GM21390 (cell line): Measurements from ENCODE around the gene FDPS.
"Not testable (repeated sequence)": the region's sequence is repeated elsewhere in the genome, so short reads cannot be mapped to it uniquely, and the experiment has no call there.

Experiments
- ATAC-seq: cut with Tn5 transposase; IDR thresholded peaks from one replicate; pipeline ENCODE4 v1.9.1; 2021; ENCODE audit not compliant: unreplicated experiment

FDPS gene

DNA sequence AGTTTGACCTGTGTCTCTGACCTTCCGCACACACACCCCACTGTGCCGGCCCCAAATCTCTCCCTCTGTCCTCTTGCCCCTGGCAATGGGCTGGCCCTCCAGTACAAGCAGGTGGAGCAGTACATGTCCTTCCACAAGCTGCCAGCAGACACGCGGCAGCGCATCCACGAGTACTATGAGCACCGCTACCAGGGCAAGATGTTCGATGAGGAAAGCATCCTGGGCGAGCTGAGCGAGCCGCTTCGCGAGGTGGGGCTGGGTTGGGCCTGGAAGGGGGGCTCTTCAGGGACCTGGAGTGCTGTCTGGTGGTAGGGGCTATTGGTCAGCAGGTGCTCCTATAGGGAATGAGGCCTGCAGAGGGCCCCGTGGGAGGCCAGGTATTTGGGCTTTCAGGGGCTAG lies 23.6 kb upstream of the FDPS start:
- no peak for ATAC-seq

DNA sequence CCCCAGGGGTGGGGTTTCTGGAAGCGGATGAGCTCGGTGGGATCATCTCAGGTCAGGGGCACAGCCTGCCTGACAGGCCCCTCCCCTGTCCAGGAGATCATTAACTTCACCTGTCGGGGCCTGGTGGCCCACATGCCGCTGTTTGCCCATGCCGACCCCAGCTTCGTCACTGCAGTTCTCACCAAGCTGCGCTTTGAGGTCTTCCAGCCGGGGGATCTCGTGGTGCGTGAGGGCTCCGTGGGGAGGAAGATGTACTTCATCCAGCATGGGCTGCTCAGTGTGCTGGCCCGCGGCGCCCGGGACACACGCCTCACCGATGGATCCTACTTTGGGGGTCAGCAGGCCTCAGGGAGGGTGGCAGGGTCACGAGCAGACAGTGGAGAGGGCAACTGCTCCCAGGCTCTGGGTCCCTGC lies 23.0 kb upstream of the FDPS start:
- ATAC-seq = no peak

DNA sequence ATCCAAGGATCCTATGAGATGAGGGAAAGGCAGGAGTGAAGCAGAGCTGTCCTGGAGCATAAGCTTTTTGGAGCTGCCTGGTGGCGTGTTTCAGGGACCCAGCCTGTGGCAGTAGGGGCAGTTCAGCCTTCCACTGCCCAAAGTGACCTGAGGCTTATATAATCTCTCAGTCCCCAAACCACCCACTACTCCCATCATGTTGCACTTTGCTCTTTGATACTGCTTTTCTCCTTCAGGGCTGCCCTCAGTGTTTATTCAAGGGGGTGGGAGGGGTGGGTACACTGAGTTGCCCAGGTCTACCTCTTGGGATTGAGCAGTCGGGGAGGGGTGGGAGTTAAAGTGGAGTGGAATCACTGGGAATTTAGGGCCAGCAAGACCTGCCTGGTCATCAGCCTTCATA lies 22.1 kb upstream of the FDPS start:
- no peak for ATAC-seq

DNA sequence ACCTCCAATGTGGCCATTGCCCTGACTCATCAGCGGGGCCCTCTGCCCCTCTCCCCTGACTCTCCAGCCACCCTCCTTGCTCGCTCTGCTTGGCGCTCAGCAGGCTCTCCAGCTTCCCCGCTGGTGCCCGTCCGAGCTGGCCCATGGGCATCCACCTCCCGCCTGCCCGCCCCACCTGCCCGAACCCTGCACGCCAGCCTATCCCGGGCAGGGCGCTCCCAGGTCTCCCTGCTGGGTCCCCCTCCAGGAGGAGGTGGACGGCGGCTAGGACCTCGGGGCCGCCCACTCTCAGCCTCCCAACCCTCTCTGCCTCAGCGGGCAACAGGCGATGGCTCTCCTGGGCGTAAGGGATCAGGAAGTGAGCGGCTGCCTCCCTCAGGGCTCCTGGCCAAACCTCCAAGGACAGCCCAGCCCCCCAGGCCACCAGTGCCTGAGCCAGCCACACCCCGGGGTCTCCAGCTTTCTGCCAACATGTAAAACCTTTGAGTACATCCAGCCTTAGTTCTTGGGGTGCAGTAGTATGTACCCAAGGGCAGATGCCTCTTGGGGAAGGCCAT lies 20.6 kb upstream of the FDPS start:
- no peak for ATAC-seq

DNA sequence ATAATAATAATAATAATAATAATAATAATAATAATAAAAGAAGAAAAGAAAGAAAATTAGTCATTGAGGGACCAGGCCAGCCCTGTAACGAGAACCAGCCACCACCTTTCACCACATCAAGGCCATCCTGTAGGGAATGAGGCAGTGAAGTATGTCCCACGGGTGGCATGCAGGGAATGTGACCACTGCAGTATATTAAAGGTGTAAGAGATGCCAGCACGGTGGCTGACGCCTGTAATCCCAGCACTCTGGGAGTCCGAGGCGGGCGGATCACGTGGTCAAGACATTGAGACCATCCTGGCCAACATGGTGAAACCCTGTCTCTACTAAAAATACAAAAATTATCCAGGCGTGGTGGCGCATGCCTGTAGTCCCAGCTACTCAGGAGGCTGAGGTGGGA lies 17.7 kb upstream of the FDPS start:
- not testable (repeated sequence) for ATAC-seq

DNA sequence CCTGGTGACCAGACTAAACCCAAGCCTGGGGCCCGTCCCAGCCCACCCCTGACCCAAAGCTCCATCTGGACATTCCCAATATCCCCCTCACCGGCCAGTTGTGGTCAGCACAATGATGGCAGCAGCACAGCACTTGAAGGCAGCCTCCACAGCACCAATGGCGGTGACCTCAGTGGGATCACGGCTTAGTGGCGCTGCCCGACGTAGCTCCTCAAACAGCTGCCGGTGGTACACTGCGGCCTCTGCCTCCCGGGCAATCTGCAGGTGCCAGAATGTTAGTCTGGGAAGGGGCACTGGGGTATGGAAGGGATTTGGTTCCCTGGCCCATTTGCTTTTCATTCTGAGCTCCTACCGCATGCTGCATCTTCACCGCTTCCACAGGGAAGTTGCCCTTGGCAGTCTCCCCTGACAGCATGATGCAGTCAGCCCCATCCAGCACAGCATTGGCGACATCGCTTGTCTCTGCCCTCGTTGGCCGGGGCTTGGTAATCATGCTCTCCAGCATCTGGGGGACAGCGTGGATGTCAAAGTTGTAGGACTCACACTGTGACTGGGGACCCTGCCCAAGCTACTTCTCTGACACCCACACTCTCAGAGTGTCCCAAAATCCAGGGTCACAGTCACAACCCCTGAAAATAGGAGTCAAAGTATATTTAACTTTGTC lies 15.4 kb upstream of the FDPS start:
- ATAC-seq = no peak

DNA sequence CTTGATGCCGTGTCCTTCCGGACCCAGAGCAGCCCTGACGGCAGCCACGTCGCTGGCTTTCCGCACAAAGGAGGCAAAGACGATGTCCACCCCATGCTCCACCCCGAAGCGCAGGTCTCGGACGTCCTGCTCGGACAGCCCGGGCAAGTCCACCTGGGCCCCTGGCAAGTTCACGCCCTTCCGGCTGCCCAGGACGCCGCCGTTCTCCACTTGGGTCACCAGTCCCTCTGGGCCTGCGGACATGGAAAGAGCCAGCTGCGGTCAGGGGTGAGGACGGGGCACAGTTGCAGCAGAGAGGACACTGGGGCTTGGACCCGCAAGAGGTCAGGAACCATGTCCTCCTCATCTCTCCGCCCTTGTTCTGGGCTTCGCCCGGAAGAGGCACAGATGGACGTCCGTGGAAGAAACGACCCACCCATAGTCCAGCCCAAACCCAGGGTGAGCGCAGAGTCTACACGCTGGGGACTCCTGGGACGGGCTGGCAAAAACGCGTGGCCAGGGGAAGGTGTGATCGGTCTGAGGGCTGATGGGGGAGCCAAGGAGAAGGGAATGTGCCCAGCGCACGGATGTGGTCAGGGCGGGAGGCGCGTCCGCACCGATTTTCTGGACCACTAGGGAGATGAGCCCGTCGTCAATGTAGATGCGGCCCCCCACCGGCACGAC lies 14.0 kb upstream of the FDPS start:
- ATAC-seq = no peak

DNA sequence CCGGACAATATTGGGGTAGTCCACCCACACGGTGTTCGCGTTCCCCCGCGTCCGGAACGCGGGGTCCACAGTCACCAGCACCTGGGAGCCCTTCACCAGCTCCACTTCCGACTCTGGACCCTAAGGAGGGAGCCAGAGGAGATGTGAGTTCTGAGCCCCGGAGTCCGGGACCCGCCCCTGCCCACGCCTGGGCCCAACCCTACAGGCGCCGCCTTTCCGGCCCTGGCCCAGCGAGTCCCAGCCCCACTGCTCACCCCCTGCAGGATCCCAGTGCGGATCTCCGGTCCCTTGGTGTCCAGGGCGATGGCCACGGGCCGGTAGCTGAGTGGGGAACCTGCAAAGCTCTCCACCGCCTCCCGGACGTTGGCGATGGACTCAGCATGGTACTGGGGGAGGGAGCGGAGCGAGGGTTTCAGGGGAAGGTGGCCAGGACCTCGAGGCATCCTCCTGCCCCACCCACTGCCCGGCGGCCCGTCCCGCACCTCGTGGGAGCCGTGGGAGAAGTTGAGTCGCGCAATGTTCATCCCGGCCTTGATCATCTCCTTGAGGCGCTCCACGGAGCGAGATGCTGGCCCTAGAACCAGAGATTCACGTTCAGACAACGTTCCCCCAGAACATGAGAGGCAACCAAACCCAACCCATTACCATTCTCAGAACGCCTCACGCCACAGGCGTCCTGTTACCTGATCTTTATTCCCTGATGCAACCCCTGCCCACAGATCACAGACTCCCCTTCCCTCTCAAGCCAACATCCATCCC lies 13.3 kb upstream of the FDPS start:
- no peak for ATAC-seq

DNA sequence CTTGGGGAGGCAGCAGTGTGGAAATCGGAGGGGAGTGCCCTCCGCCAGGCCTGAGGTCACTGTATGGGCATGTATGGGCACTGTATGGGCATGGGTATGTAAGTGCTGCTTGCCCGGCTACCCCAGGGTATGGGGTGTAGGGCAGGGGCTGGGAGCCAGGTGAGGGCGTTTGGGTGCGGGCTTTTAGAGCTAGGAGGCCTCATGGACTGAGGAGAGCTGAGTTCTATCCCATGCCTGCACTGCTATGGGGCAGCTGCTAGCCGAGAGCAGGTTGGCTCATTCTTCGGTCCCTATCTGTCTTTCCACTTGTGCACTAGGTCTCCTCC lies 12.8 kb upstream of the FDPS start:
- no peak for ATAC-seq

DNA sequence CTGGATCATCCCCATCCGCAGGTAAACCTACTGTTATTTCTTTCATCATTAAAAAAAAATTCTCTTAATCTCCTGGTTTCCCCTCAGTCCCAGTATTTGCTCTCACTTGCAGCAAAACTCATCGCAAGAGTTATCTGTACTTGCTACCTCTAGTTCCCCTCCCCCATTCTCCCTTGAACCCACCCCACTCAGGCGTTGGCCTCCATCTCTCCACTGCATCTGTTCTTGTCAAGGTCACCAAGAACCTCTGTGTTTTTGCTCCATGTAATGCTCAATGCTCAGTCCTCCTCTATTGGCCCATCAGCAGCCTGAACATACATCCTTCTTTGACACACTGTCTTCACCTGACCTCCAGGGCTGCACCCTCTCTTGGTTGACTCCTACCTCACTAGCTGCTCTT lies 12.0 kb upstream of the FDPS start:
- ATAC-seq = no peak

DNA sequence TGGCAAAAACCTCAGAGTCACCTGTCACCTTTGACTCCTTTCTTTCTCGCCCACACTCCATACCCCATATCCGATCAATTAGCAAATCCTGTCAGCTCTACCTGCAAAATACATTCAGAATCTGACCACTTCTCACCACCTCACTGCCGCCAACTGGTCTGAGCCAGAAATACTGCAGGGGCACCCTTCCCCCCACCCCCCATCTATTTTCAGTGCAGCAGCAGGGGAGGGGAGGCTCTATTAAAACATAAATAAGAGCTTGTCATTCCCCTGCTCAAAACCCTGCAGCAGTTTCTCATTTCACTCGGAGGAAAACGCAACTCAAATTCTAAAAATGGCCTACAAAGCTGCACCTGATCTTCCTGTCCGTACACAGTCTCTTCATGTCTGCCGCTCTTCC lies 11.3 kb upstream of the FDPS start:
- no peak for ATAC-seq

DNA sequence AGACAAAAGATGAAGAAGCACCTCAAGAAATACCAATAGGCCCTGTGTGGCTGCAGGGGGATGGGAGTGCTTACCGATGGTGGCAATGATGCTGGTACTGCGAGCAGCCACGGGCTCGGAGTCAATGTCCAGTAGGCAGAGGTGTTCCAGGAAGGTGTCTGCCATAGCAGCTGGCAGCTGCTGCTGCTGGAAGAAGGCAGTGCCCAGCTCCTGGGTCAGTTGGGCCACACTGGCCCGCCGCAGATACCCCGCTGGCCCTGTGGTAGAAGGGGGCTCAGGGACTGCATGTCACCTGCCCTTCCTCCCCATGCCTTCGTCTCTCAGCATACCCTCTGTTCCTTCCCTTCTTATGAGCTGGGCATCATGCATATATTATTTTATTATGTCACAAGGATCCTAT lies 8.6 kb upstream of the FDPS start:
- no peak for ATAC-seq

DNA sequence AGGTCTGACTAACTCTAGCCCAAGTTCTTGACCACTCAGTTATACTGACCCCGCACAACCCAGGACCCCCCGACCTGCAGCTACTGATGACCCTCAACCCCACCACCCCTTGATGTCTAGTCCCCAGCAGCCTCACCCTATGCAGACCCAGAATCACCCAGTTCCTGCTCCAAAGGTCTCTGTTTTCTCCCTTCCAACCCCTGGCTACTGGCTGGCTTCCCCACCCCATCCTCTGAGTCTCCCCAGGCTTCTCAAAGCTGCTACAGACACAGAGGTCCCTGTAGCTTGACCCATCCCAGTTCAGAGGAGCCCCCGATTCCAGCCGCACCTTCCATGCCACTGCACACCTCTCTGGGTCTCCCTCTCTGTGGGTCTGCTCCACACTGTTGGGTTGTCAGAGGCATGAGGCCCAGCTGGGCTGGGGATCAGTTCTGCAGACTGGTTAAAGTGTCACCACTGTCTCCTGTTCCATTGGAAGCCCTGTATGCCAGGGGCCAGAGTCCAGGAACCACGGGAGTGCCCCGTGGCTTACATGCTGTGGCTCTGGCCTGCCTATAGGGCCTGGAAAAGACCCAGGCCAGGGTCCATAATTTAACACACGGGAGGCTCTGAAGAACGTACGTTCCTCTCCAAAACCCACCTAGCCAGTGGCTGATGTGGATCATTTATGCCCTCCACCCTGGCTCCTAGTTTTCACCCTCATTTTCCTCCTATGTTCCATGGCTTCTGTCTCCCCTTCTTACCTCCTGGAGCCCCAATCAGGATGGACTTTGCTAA lies 7.9 kb upstream of the FDPS start:
- no peak for ATAC-seq

DNA sequence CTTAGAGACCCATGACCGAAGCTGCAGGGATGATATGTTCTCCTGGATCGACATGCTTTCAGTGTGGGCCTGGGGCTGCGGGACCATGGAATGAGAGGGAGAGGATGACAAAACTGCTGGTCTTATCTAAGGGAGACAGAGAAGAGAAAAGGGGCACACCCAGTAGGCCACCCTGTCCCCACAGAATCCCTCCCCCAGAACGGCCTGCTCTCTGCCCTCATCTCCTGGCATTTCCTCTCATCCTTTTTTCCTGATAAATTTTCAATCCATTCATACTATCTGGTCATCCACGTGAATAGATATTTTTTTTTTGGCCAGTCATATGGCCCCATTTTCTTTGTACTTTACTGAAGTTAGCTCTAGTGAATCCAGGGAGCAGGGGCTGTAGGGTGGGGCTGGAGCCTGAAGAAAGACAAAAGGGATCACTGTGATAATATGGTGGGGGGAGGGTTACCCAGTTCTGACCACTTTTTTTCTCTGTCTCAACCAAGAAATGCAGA lies 7.3 kb upstream of the FDPS start, which contains the start of gene PKLR:
TSS of gene PKLR (minus strand) at position 97 of the 500 bp plus-strand sequence. CDS start at position 54, 43 bp downstream.
- no peak for ATAC-seq

DNA sequence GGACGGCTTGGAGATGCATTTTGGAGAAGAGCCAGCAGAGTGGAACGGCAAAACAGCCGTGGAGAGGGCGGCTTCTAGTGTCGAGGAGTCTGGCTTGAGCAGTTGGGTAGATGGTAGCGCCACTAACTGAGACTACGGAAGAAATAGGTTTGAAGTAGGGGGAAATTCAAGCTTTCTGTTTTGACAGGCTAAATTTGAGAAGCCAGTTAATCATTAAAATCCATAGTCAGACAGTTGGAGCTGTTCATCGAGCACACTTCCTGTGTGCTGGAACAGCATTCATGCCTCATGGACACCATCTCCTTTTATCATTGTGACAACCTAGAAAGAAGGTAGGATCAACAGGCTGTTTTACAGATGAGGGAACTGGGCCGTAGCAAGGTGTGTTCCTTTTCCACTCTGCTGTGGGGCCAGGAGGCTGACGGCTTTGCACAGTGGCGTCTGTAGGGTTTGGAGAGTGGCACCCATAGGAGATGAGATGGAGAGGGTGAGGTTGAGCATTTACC lies 4.1 kb upstream of the FDPS start:
- ATAC-seq = no peak

DNA sequence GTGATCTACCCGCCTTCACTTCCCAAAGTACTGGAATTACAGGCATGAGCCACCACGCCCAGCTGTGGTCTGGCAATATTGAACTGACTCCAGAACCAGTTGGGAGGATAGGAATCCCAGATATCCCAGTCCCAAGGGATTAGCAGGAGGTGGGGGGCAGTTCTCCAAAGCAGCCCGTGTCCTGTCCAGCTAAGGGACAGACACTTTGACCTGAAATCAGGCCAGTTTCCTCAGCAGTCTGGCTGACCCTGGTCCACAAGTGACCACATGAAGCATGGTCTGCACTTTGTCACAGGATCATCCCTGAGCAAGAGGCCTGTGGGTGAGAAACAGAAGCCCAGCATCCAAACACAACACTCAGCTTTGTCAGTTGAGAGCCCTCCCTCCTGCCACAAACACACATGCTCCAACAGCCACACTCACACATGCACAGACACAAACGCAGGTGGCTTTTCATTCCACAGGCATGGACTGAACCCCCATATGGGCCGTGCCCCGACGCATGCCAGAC lies 2.7 kb upstream of the FDPS start:
- no peak for ATAC-seq

DNA sequence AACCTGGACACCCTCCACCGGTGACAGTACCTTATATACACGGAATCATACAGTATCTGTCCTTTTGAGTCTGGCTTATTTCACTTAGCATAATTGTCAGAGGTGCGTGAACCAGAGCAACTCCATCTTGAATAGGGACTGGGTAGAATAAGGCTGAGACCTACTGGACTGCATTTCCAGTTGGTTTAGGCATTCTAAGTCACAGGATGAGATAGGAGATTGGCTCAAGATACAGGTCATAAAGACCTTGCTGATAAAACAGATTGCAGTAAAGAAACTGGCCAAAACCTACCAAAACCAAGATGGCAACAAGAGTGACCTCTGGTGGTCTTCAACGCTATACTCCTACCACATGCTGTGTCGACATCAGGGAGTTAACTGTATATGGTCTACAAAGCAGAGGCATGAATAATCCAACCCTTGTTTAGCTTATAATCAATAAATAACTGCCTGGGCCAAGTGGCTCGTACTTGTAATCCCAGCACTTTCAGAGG lies 1.4 kb upstream of the FDPS start:
- ATAC-seq = no peak

DNA sequence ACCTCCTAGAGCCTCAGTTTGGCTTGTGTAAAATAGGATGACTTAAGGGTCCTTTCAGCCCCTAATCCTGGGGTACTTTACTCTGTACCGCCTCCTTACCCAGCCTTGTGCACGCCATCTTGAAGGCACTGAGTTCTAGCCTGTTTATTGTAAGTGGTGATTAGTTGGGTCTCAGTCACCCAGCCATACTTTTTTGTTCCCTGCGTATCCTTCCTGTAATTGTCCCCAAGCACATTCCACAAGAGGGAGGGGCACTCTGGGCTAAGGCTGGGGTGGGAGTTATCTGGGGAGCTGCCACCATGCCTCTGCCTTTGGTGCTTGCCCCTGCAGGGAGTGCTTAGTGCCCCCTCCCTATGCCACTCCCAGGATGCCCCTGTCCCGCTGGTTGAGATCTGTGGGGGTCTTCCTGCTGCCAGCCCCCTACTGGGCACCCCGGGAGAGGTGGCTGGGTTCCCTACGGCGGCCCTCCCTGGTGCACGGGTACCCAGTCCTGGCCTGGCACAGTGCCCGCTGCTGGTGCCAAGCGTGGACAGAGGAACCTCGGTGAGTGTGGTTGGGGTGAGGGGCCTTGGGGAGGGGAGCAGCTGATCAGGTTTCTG lies 856 bp downstream of the FDPS start:
- ATAC-seq = no peak

DNA sequence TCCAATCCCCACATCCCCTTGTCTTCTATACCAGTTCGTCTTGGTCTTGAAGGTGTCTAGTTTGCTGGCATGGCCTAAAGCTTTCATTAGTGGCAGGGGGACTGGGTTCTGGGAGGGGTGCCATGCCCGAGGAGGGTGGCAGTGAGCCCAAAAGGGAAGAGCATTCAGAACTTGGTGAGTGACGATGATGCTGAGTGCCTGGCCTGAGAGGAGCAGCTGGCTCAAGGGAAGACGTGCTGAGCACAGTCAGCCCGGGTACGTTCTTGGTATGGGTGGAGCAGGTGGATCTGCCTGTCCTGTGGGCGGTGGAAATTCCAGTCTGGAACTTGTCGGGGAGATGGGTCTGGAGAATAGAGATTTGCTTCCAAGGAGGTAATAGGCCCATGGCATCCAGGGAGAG lies 4.6 kb downstream of the FDPS start:
- ATAC-seq = no peak

DNA sequence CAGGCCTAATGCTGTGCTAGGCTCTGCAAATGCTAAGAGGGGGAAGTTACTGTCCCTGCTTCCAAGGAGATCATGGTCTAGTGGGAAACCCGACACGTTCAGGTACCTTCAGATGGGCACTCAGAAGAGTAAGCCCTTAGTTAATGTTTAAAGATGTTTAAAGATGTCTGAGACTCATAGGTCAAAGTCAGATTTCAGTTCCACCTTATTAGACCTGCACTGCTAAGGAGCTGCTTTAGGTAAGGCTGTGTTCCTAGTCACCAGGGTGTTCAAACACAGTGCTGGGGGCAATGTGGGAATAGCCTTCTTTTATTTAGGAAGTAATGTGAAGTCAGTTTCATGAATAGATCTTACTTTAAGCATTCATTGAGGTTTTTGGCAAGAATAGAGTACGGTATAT lies 8.3 kb downstream of the FDPS start:
- ATAC-seq = no peak
